Peyer's patch (tissue), 4 donors: Measurements from ENCODE around the gene NPL. TPM values are rescaled to one million over a fixed set of nuclear protein-coding genes. Genes with fewer than 3 reads are reported as not detected.

Experiments
- DNase-seq, 3 donors: peaks; one replicate each; pipeline ENCODE4 v3.0.0-alpha.2; 2017 to 2019
- H3K27ac ChIP-seq, 4 donors: fragments of 200-600 bp; sonication (generic); one replicate each; pipeline ENCODE4 v1.5.1; 2016 to 2019
- H3K27me3 ChIP-seq, 2 donors: fragments of 200-600 bp; sonication (generic); one replicate each; pipeline ENCODE4 v1.5.1; 2019
- H3K36me3 ChIP-seq, 3 donors: fragments of 200-600 bp; sonication (generic); one replicate each; pipeline ENCODE4 v1.5.1; 2016 to 2019
- H3K4me1 ChIP-seq, 4 donors: fragments of 200-600 bp; sonication (generic); one replicate each; pipeline ENCODE4 v1.5.1; 2016 to 2019
- H3K4me3 ChIP-seq, 4 donors: fragments of 200-600 bp; sonication (generic); 1 replicate in 3 of 4; 2 replicates in 1 of 4; pipeline ENCODE4 v1.5.1; 2016 to 2019; ENCODE audit warnings: mild to moderate bottlenecking in 1 of 4
- H3K9me3 ChIP-seq, 4 donors: fragments of 200-600 bp; sonication (generic); one replicate each; pipeline ENCODE4 v1.5.1; 2016 to 2019; ENCODE audit warnings: mild to moderate bottlenecking in 1 of 4
- POLR2A ChIP-seq, 2 donors: fragments of 450-650 bp; IDR thresholded peaks; one replicate each; pipeline ENCODE4 v1.5.1; 2017; ENCODE audit warnings: antibody characterized with exemption in 2 of 2, mild to moderate bottlenecking in 2 of 2, moderate library complexity in 2 of 2
- total RNA-seq, 4 donors: library from RNA; depleted of rRNA; stranded (reverse); fragments of >200 nt; gene quantifications; one replicate each; pipeline ENCODE4 v1.1.0, GENCODE V29; 2016
- TF ChIP-seq, protein P1 (sequence below), 6 experiments: fragments of 450-650 bp in 4 of 6; fragments of 200-600 bp in 2 of 6; sonication (generic) in 1 of 6; IDR thresholded peaks; one replicate each; pipeline ENCODE4 v1.5.1; 2017 to 2019; ENCODE audit warnings: antibody characterized with exemption in 6 of 6, mild to moderate bottlenecking in 3 of 6, moderate library complexity in 1 of 6

The NPL gene
- total RNA-seq, 4 donors from 2014 or later = 2.3 to 10.7 (median 7.4) TPM

DNA sequence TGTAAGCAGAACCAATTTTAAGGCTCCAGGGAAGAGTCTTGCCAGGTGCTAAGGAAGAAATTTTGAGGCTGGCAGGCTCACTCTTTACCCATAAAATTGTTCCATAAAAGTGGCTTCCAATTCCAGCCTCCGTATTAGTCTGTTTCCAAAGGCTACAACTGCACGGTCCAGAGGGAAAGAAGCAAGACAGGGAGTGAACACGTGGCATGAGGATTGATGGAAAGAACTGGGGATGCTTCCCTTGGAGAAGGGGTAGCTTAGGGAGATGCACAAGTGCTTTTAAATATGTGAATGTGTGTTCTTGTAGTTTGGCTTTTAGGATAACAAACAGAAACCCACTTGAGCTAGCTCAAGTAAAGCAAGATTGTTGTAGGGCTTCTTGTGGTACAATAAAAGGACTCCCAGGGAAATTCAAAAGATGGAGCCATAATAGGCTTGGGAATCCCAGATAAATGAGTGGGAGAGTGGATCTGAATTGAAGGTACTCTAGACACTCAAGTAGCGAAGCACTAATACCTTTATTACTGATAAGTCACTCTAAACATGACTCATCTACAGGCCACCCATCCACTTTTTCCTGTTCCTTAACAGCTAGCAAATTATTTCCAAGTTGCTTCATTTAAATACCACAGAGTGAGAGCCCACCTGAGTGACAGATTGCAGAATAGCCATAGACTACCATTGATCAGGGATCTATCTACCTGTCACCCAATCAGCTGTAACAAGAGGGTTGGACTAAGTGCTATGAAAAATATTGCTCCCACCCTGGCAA is 34.8 kb upstream of the NPL start:
- H3K27ac ChIP-seq = no peak overlapping the region
- DNase-seq = no peak
- TF ChIP-seq, protein P1, sequence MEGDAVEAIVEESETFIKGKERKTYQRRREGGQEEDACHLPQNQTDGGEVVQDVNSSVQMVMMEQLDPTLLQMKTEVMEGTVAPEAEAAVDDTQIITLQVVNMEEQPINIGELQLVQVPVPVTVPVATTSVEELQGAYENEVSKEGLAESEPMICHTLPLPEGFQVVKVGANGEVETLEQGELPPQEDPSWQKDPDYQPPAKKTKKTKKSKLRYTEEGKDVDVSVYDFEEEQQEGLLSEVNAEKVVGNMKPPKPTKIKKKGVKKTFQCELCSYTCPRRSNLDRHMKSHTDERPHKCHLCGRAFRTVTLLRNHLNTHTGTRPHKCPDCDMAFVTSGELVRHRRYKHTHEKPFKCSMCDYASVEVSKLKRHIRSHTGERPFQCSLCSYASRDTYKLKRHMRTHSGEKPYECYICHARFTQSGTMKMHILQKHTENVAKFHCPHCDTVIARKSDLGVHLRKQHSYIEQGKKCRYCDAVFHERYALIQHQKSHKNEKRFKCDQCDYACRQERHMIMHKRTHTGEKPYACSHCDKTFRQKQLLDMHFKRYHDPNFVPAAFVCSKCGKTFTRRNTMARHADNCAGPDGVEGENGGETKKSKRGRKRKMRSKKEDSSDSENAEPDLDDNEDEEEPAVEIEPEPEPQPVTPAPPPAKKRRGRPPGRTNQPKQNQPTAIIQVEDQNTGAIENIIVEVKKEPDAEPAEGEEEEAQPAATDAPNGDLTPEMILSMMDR (IDR thresholded peaks at IDR 0.05) = no peak
- no peak for TF ChIP-seq POLR2A (IDR thresholded peaks at IDR 0.05)

DNA sequence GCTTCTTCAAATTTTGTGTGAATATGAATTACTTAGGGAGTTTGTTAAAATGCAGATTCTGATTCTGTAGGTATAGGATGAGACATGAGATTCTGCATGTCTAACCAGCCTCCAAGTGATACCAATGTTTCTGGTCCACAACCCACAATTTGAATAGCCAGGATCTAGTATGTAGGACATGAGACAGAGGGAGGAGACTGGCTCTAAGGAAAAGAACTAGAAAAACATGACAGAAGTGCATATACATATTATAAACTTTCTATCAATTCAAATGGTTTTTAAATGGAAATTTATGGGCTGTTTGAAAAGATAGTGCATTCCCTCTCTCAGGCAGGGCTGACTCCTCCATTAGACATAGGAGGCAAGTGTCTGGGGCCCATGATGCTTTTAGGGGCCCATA is 33.9 kb upstream of the NPL start:
- Histone ChIP-seq H3K4me3 (no peak overlapping the region), H3K27ac (no peak overlapping the region), H3K9me3 (no peaks in the 10 kb centered on the region), H3K27me3 (no peaks in the 10 kb centered on the region), H3K4me1 (no peaks in the 10 kb centered on the region), H3K36me3 (no peaks in the 10 kb centered on the region)
- TF ChIP-seq POLR2A (IDR thresholded peaks at IDR 0.05) = no peak
- TF ChIP-seq, protein P1 (IDR thresholded peaks at IDR 0.05) = no peak
- DNase-seq = no peak

More for the DNA sequence above, 34.8 kb upstream of the NPL start:
- H3K27me3 ChIP-seq = no peaks in the 10 kb centered on the region
- no peaks in the 10 kb centered on the region for H3K9me3 ChIP-seq
- H3K4me1 ChIP-seq = no peaks in the 10 kb centered on the region
- H3K36me3 ChIP-seq = no peaks in the 10 kb centered on the region
- H3K4me3 ChIP-seq = no peak overlapping the region

DNA sequence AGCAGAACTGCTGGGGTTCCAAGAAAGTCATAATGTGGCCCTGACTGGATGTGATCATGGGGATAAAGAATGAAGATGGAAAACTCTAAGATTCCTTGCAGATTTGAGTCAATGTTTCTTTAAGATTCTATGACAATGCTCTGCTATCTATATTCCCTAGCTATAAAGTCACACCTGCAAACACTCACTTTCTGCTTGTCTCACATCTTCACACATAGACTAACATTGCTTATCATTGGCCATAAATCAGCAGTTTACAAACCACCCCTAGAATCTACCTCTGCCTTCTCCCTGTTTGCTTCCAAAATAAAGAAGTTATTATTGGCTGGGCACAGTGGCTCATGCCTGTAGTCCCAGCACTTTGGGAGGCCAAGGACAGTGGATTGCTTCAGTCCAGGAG is 33.1 kb upstream of the NPL start:
- no peak overlapping the region for H3K27ac ChIP-seq
- no peaks in the 10 kb centered on the region for H3K9me3 ChIP-seq
- no peaks in the 10 kb centered on the region for H3K4me1 ChIP-seq
- H3K27me3 ChIP-seq = no peaks in the 10 kb centered on the region
- TF ChIP-seq, protein P1 (IDR thresholded peaks at IDR 0.05) = no peak
- TF ChIP-seq POLR2A (IDR thresholded peaks at IDR 0.05) = no peak
- no peaks in the 10 kb centered on the region for H3K36me3 ChIP-seq
- H3K4me3 ChIP-seq = no peak overlapping the region
- no peak for DNase-seq

DNA sequence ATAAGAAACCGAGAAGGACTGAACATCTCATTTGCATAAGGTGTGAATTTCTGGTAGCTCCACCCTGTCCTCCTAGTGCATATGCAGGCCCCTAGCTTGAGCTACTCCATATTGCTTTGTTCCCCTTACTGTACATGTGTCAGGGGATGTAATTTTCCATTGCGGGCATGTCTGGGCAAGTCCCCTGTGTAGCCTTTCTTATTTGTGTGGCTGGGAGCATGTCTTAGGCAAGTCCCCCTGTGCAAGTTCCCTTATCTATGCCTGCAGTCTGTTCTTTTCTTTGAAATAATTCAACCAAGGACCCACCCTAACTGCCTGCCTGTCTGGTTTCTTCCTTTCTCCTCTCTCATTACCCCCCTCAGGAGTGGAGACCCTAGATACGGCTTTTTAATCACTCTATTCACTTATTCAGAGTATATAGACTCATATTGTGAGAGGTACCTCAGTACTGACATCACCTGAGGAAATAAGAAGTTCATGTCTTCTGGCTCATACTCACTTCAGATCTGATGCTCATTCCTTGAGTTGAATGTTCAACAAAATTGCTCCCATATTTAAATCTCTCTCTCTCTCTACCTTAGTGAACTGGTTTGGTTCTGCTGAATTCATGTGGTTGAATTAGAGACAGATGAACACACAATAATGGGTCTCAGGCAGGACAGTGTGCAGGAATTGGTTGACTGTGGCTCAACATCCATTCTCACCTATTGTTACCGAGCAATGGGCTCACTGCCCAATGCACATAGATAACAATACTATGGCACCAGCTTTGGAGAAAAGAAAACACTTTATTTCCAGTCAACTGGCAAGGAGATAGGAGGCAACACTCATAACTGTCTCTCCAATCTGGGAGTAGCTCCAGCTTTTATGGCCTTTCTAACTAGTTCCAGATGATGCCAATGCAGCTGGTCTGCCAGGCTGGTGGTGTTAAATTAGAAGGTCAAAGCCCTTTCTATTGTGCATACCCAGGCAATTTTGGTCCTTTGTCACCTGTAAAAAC is 27.9 kb upstream of the NPL start:
- Histone ChIP-seq H3K9me3 (peaks cover 0 to 6% (median 0%) of the 10 kb centered on the region in 4 donors), H3K27ac (no peak overlapping the region), H3K4me3 (no peak overlapping the region), H3K36me3 (no peaks in the 10 kb centered on the region), H3K4me1 (no peaks in the 10 kb centered on the region), H3K27me3 (no peaks in the 10 kb centered on the region)
- DNase-seq = no peak
- TF ChIP-seq POLR2A (IDR thresholded peaks at IDR 0.05) = no peak
- TF ChIP-seq, protein P1 (IDR thresholded peaks at IDR 0.05) = no peak

DNA sequence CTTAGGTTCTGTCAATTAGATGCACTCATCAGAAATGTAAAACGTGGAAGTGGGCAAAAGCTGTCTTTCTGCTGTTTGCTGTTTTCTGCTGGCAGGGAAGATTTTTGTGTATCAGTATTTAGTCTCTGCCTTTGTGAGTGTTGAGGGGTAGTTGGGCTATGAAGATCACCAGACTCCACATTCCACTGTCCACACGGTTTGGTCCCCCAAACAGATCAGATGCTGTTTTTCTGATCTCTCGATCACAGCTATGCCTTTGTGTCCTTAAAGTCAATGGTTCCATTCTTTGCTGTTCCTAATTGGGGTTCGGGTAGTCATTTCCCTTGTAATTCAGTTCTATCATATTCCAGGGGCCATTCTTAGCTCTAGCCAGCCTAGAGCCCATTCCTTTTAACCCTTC is 27.0 kb upstream of the NPL start:
- Histone ChIP-seq H3K27me3 (no peaks in the 10 kb centered on the region), H3K4me3 (no peak overlapping the region), H3K4me1 (no peaks in the 10 kb centered on the region), H3K9me3 (peaks cover 0 to 6% (median 0%) of the 10 kb centered on the region in 4 donors), H3K36me3 (no peaks in the 10 kb centered on the region), H3K27ac (no peak overlapping the region)
- TF ChIP-seq, protein P1 (IDR thresholded peaks at IDR 0.05) = no peak
- TF ChIP-seq POLR2A (IDR thresholded peaks at IDR 0.05) = no peak
- no peak for DNase-seq
